Kidney capillary endothelial cell (primary cell): ENCODE results near the gene FBXO17.

ENCODE experiments used
- DNase-seq: peaks from one replicate; pipeline ENCODE4 v3.0.0-alpha.2; 2018; ENCODE audit warnings: low spot score

Gene FBXO17

GRCh38 chr19:38891771-38892170, 83.8 kb downstream of the FBXO17 start:
- DNase-seq: no peak
